Naive B cell (primary cell): Measurements from ENCODE around the gene POLR3C. TPM values are rescaled to one million over a fixed set of nuclear protein-coding genes. Genes with fewer than 3 reads are reported as not detected.
"Not testable (repeated sequence)": the region's sequence is repeated elsewhere in the genome, so short reads cannot be mapped to it uniquely, and the experiment has no call there.

Source experiments
- ATAC-seq, 2 donors: fragments of 150-1000 bp; cut with Tn5 transposase; 2 replicates each; pipeline ENCODE4 v1.10.0; 2021; ENCODE audit warnings: low read depth in 2 of 2, mild to moderate bottlenecking in 2 of 2, moderate library complexity in 2 of 2
- DNase-seq: peaks from one replicate; pipeline ENCODE4 v3.0.0; 2022
- H3K27ac Mint-ChIP-seq, 6 donors: one replicate each; pipeline ENCODE4 v1.8.0; 2020 to 2022; ENCODE audit warnings: mild to moderate bottlenecking in 6 of 6, mixed read lengths in 6 of 6, moderate library complexity in 5 of 6, inconsistent platforms in 2 of 6
- H3K27me3 Mint-ChIP-seq, 3 donors: one replicate each; pipeline ENCODE4 v1.8.0; 2021 to 2022; ENCODE audit warnings: mixed read lengths in 3 of 3, mild to moderate bottlenecking in 1 of 3
- H3K36me3 Mint-ChIP-seq, 2 donors: one replicate each; pipeline ENCODE4 v1.8.0; 2020 to 2022; ENCODE audit warnings: mixed read lengths in 2 of 2, inconsistent platforms in 1 of 2, mild to moderate bottlenecking in 1 of 2
- H3K4me1 Mint-ChIP-seq, 3 donors: one replicate each; pipeline ENCODE4 v1.8.0; 2020 to 2022; ENCODE audit warnings: mixed read lengths in 3 of 3, inconsistent platforms in 1 of 3, mild to moderate bottlenecking in 1 of 3, moderate library complexity in 1 of 3
- H3K4me3 Mint-ChIP-seq, 8 donors: one replicate each; pipeline ENCODE4 v1.8.0; 2020 to 2022; ENCODE audit warnings: mild to moderate bottlenecking in 8 of 8, mixed read lengths in 8 of 8, moderate library complexity in 8 of 8, inconsistent platforms in 2 of 8
- H3K9me3 Mint-ChIP-seq, 7 donors: one replicate each; pipeline ENCODE4 v1.8.0; 2020 to 2022; ENCODE audit warnings: mixed read lengths in 7 of 7, mild to moderate bottlenecking in 5 of 7, inconsistent platforms in 2 of 7, moderate library complexity in 1 of 7
- polyA plus RNA-seq, 6 donors: library from polyadenylated mRNA; unstranded; fragments of 300-500 nt; fragmentation: Illumina TruSeq; gene quantifications; one replicate each; pipeline ENCODE4 v1.2.3, GENCODE V29; 2021; ENCODE audit warnings: low read depth in 6 of 6

Gene POLR3C
- polyA plus RNA-seq, 6 donors from 2014 or later, result 47.6 to 114 (median 63.3) TPM

DNA sequence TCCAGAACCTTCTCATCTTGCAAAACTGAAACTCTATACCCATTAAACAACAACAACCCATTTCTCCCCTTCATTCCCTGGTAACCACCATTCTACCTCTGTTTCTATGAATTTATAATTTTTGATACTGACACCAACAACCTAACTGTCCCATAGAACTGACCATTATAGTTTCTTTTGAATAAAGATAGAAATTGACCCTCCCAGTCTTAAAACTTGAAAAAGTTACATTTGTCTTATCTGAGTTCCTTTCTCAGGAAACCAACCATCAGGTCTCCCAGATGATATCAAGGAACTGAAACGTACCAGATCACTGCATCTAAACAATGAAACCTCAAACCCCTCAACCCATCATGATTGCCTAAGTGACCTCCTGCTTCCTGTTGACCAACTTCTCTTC lies 27.2 kb upstream of the POLR3C start:
- no peak for ATAC-seq
- peak overlapping the region in 3 of 6 donors; percentile 15 to 53 (median 44) for H3K27ac Mint-ChIP-seq
- H3K9me3 Mint-ChIP-seq, result peaks cover 8 to 38% (median 31%) of the 10 kb centered on the region in 7 donors
- no peaks in the 10 kb centered on the region for H3K27me3 Mint-ChIP-seq
- H3K36me3 Mint-ChIP-seq, result peaks cover 27 to 45% of the 10 kb centered on the region in 2 donors
- H3K4me3 Mint-ChIP-seq, result no peak overlapping the region
- DNase-seq, result no peak
- peaks cover 13 to 20% (median 14%) of the 10 kb centered on the region in 3 donors for H3K4me1 Mint-ChIP-seq

GRCh38 chr1:145799806-145800205 lies 24.2 kb upstream of the POLR3C start:
- Mint-ChIP-seq H3K4me3 (no peak overlapping the region), H3K36me3 (peaks cover 17 to 31% of the 10 kb centered on the region in 2 donors), H3K4me1 (peaks cover 23 to 41% (median 34%) of the 10 kb centered on the region in 3 donors), H3K27ac (no peak overlapping the region), H3K9me3 (peaks cover 8 to 38% (median 31%) of the 10 kb centered on the region in 7 donors), H3K27me3 (no peaks in the 10 kb centered on the region)
- DNase-seq, result no peak
- ATAC-seq, result no peak

GRCh38 chr1:145804235-145805045 lies 19.6 kb upstream of the POLR3C start:
- H3K4me3 Mint-ChIP-seq, result no peak overlapping the region
- H3K27me3 Mint-ChIP-seq, result no peaks in the 10 kb centered on the region
- H3K27ac Mint-ChIP-seq, result peak overlapping the region in 1 of 6 donors; percentile 79
- H3K4me1 Mint-ChIP-seq, result peaks cover 30 to 53% (median 34%) of the 10 kb centered on the region in 3 donors
- no peak for DNase-seq
- no peak for ATAC-seq
- H3K36me3 Mint-ChIP-seq, result peaks cover 4 to 5% of the 10 kb centered on the region in 2 donors
- H3K9me3 Mint-ChIP-seq, result peaks cover 0 to 1% (median 0%) of the 10 kb centered on the region in 7 donors

DNA sequence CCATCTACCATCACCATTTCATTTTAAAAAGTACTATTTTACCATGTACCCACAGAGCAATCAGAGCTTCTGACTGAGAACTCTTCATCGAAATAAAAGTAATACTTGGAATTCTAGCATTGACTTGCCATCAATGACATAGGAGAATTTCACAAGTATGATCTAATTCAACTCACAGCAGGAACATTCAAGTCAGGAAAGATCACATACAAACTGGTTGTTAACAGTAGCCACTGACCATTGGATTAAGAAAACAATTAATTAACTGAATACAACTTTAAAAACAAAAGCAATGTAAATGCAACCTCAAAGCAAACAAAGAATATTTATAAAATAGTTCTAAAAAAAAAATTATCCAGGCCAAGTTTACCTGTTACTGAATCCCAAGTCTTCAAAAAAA lies 18.9 kb upstream of the POLR3C start:
- H3K27ac Mint-ChIP-seq, result no peak overlapping the region
- H3K4me3 Mint-ChIP-seq, result no peak overlapping the region
- H3K36me3 Mint-ChIP-seq, result peaks cover 0 to 4% of the 10 kb centered on the region in 2 donors
- no peaks in the 10 kb centered on the region for H3K9me3 Mint-ChIP-seq
- no peaks in the 10 kb centered on the region for H3K27me3 Mint-ChIP-seq
- H3K4me1 Mint-ChIP-seq, result peaks cover 30 to 48% (median 31%) of the 10 kb centered on the region in 3 donors
- no peak for DNase-seq
- ATAC-seq, result no peak

- ATAC-seq (no peak), DNase-seq (no peak)
- no peaks in the 10 kb centered on the region for H3K36me3 Mint-ChIP-seq
- no peaks in the 10 kb centered on the region for H3K9me3 Mint-ChIP-seq
- H3K4me3 Mint-ChIP-seq, result no peak overlapping the region
- no peaks in the 10 kb centered on the region for H3K27me3 Mint-ChIP-seq
- H3K27ac Mint-ChIP-seq, result no peak overlapping the region
- peaks cover 26 to 41% (median 27%) of the 10 kb centered on the region in 3 donors for H3K4me1 Mint-ChIP-seq
These were observed 17.6 kb upstream of the POLR3C start for GRCh38 chr1:145806408-145806807.

DNA sequence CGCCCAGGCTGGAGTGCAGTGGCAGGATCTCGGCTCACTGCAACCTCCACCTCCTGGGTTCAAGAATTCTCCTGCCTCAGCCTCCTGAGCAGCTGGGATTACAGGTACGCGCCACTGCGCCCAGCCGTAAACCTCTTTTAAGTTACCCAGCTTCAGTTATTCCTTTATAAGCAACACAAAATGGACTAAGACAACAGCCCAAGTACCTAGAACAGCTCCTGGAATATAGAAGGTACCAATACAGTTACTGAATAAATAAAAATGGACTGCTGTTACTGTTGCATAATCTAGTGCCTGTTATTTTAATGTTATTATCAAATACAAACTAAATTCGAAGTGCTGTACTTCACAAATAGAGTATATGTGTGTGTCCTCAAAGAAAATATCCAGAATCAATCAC lies 17.2 kb upstream of the POLR3C start:
- H3K36me3 Mint-ChIP-seq, result no peaks in the 10 kb centered on the region
- peak overlapping the region in 1 of 6 donors; percentile 49 for H3K27ac Mint-ChIP-seq
- DNase-seq (no peak), ATAC-seq (no peak)
- no peaks in the 10 kb centered on the region for H3K9me3 Mint-ChIP-seq
- no peak overlapping the region for H3K4me3 Mint-ChIP-seq
- peaks cover 24 to 38% (median 26%) of the 10 kb centered on the region in 3 donors for H3K4me1 Mint-ChIP-seq
- no peaks in the 10 kb centered on the region for H3K27me3 Mint-ChIP-seq

DNA sequence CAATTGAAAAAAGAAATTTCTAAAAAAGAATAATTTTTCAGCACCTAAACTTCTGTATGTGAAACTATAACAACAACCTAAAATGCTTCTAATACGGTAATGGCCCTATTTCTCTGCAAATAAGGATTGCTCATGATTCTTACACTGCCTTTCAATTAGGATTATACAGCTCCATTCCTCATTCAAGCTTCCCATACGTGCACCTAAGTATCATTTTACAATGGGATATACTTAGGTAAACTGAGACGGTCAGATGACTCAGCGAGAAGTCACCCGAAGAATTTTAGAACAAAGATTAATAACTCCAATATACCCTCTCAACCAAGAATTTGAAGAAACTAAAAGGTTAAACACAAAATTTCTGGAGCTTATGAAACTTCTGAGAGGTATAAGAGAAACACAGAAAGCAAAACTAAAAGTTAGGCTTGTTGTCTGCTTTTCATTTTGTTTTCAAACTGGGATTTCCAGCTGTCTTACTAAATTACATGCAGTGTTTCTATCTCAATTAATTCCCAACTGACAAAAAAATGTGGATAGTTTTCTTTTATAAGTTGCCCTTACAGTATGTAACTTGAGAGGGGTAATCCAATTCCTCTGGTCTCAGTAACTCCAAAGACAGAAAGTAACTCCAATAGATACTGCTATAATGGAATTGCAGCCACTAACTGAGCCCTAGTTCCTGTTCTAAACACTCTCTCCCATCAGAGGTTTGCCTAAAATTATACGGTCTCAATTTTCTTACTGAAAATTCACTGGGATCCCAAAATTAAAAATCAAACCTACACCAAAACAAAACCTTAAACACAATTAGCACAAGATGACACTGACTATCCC lies 10.8 kb upstream of the POLR3C start:
- not testable (repeated sequence) for H3K4me3 Mint-ChIP-seq, DNase-seq, H3K9me3 Mint-ChIP-seq, H3K27ac Mint-ChIP-seq, ATAC-seq, H3K27me3 Mint-ChIP-seq, H3K36me3 Mint-ChIP-seq, H3K4me1 Mint-ChIP-seq

- H3K27ac Mint-ChIP-seq, DNase-seq, H3K27me3 Mint-ChIP-seq, ATAC-seq, H3K36me3 Mint-ChIP-seq, H3K9me3 Mint-ChIP-seq, H3K4me3 Mint-ChIP-seq, H3K4me1 Mint-ChIP-seq: not testable (repeated sequence)
These were observed 5.9 kb upstream of the POLR3C start for GRCh38 chr1:145818095-145818494.

DNA sequence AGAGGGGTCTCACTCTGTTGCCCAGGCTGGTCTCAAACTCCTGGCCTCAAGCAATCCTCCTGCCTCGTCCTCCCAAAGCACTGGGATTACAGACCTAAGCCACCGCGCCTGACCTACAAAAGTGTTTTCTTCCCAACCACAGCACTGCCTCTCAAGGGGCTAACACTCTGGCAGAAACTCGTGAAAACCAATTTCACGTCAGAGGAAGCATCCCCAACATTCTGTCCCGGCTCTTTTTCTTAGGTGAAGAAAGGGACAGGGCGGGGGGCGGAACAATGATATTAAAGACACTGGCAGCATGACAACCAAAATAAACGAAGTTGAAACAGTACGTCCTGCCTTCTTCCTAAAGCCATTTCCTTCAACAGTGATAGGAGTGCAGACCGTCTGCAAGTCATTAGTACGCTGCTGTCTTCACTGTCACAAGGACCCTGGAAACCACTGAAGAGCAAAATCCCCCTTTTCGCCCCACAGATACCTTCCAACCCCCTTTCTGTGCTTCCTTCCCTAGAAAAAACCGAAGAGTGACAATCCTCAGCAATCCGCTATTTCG lies 1.1 kb upstream of the POLR3C start:
- peaks cover 2 to 25% (median 21%) of the 10 kb centered on the region in 3 donors for H3K4me1 Mint-ChIP-seq
- H3K9me3 Mint-ChIP-seq, H3K27me3 Mint-ChIP-seq, ATAC-seq, DNase-seq: not testable (repeated sequence)
- H3K4me3 Mint-ChIP-seq, result peak overlapping the region in 5 of 8 donors; percentile 25 to 99 (median 37)
- H3K36me3 Mint-ChIP-seq, result peaks cover 4 to 15% of the 10 kb centered on the region in 2 donors
- H3K27ac Mint-ChIP-seq, result peak overlapping the region in 1 of 6 donors; percentile 94

DNA sequence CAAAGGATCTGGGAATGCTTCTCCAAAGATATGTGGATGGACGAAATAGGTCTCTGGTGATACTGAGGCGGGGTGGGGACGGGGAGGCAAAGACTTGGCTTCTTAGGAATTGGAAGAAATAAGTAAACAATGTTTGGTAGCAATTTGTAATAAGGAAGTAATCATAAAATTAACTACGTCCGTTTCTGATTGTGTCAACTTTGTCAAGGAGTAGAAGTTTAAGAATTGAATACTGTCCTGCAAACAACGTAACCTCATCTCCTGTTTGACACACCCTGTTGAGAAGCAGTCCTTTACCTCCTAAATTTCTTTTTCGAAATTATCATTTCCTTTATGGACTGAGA lies 471 bp downstream of the POLR3C start:
- Mint-ChIP-seq H3K4me1 (peaks cover 10 to 27% (median 27%) of the 10 kb centered on the region in 3 donors), H3K27me3 (no peaks in the 10 kb centered on the region), H3K9me3 (no peaks in the 10 kb centered on the region), H3K27ac (peak overlapping the region; percentile 88 to 99 (median 96)), H3K4me3 (peak overlapping the region; percentile 98 to 100 (median 98)), H3K36me3 (peaks cover 20 to 30% of the 10 kb centered on the region in 2 donors)
- ATAC-seq (no peak), DNase-seq (no peak)

DNA sequence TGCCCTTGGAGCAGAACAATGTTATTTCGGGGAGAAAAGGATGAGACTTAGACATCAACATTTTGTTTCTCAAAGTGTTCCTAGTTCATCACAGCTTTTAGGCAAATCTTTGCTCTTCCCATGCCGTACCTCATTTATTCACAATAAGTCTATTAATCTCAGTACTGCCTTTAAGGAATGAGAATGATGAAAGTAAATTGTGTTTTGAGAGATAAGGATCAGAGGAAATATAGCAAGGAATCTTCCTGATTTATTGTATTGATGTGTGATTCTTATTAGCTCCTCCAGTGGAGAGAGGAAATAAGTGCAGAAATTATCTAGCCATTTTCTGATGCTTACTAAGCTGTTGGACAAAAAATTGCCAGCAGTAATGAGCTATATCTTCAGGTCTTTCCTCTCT lies 2.0 kb downstream of the POLR3C start:
- peaks cover 10 to 29% (median 27%) of the 10 kb centered on the region in 3 donors for H3K4me1 Mint-ChIP-seq
- ATAC-seq (no peak), DNase-seq (no peak)
- peaks cover 30 to 38% of the 10 kb centered on the region in 2 donors for H3K36me3 Mint-ChIP-seq
- no peaks in the 10 kb centered on the region for H3K9me3 Mint-ChIP-seq
- peak overlapping the region in 2 of 6 donors; percentile 6 to 94 for H3K27ac Mint-ChIP-seq
- peak overlapping the region in 7 of 8 donors; percentile 19 to 99 (median 58) for H3K4me3 Mint-ChIP-seq
- H3K27me3 Mint-ChIP-seq, result no peaks in the 10 kb centered on the region

DNA sequence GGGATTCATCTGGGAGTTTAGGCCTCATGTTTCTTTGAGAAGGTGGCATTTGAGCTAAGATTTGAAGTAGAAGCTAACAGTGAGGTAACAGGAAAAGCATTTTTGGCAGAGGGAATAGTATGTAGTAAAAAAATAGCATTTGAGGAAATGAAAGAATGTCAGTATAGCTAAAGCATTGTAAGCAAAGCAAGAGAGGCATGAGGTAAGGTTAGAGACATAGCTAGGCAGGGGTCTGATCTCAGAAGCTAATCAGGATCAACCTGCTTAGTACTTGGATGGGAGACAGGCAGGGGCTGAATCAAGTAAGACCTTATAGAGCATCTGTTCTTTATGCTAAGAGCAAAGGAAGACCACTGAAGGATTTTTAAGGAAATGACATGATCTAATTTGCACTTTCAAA lies 4.0 kb downstream of the POLR3C start:
- H3K27ac Mint-ChIP-seq, result peak overlapping the region in 2 of 6 donors; percentile 4 to 23
- H3K4me1 Mint-ChIP-seq, result peaks cover 10 to 33% (median 27%) of the 10 kb centered on the region in 3 donors
- no peaks in the 10 kb centered on the region for H3K27me3 Mint-ChIP-seq
- H3K36me3 Mint-ChIP-seq, result peaks cover 45 to 49% of the 10 kb centered on the region in 2 donors
- H3K9me3 Mint-ChIP-seq, result no peaks in the 10 kb centered on the region
- DNase-seq, result no peak
- no peak for ATAC-seq
- peak overlapping the region in 2 of 8 donors; percentile 5 to 42 for H3K4me3 Mint-ChIP-seq

- ATAC-seq (no peak), DNase-seq (no peak)
- H3K9me3 Mint-ChIP-seq, result no peaks in the 10 kb centered on the region
- H3K27ac Mint-ChIP-seq, result peak overlapping the region in 2 of 6 donors; percentile 4 to 35
- no peaks in the 10 kb centered on the region for H3K27me3 Mint-ChIP-seq
- peaks cover 49 to 50% of the 10 kb centered on the region in 2 donors for H3K36me3 Mint-ChIP-seq
- H3K4me1 Mint-ChIP-seq, result peaks cover 10 to 33% (median 23%) of the 10 kb centered on the region in 3 donors
- peak overlapping the region in 2 of 8 donors; percentile 5 to 42 for H3K4me3 Mint-ChIP-seq
These were observed 4.5 kb downstream of the POLR3C start for GRCh38 chr1:145828367-145829026.
